ENCODE data around the gene TPM2.

- TF ChIP-seq, protein P1, sequence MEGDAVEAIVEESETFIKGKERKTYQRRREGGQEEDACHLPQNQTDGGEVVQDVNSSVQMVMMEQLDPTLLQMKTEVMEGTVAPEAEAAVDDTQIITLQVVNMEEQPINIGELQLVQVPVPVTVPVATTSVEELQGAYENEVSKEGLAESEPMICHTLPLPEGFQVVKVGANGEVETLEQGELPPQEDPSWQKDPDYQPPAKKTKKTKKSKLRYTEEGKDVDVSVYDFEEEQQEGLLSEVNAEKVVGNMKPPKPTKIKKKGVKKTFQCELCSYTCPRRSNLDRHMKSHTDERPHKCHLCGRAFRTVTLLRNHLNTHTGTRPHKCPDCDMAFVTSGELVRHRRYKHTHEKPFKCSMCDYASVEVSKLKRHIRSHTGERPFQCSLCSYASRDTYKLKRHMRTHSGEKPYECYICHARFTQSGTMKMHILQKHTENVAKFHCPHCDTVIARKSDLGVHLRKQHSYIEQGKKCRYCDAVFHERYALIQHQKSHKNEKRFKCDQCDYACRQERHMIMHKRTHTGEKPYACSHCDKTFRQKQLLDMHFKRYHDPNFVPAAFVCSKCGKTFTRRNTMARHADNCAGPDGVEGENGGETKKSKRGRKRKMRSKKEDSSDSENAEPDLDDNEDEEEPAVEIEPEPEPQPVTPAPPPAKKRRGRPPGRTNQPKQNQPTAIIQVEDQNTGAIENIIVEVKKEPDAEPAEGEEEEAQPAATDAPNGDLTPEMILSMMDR (IDR thresholded peaks at IDR 0.05) = no peak
- no peak for TF ChIP-seq REST (IDR thresholded peaks at IDR 0.05; ENCODE audit: insufficient read depth in 1 of 2, low read depth in 2 of 2, low read length in 1 of 2)
Measured at GRCh38 chr9:35679766-35680330, 9.9 kb downstream of the TPM2 start.

All from Panc1 (cell line).